Skeletal muscle tissue (tissue), 4 donors: Measurements from ENCODE around the gene IMPDH1. TPM values are rescaled to one million over a fixed set of nuclear protein-coding genes. Genes with fewer than 3 reads are reported as not detected.

Source experiments
- H3K27ac ChIP-seq: one replicate; pipeline ENCODE4 v1.7.0; 2013; ENCODE audit warnings: mild to moderate bottlenecking, low read depth, low read length, inconsistent platforms
- H3K27me3 ChIP-seq, 3 donors: one replicate each; pipeline ENCODE4 v1.7.0; 2013; ENCODE audit warnings: low read length in 3 of 3; ENCODE audit not compliant: control insufficient read depth in 3 of 3, insufficient read depth in 3 of 3
- H3K36me3 ChIP-seq, 3 donors: one replicate each; pipeline ENCODE4 v1.7.0; 2013; ENCODE audit warnings: low read length in 3 of 3; ENCODE audit not compliant: control insufficient read depth in 3 of 3, insufficient read depth in 3 of 3
- H3K4me1 ChIP-seq, 3 donors: one replicate each; pipeline ENCODE4 v1.7.0; 2013; ENCODE audit warnings: low read length in 3 of 3, mild to moderate bottlenecking in 3 of 3; ENCODE audit not compliant: control insufficient read depth in 3 of 3, insufficient read depth in 3 of 3
- H3K4me3 ChIP-seq, 3 donors: one replicate each; pipeline ENCODE4 v1.7.0; 2013; ENCODE audit warnings: low read length in 3 of 3
- H3K9ac ChIP-seq, 3 donors: one replicate each; pipeline ENCODE4 v1.7.0; 2013; ENCODE audit warnings: low read length in 3 of 3, mild to moderate bottlenecking in 3 of 3, moderate library complexity in 2 of 3, low read depth in 1 of 3
- H3K9me3 ChIP-seq, 3 donors: one replicate each; pipeline ENCODE4 v1.7.0; 2013; ENCODE audit warnings: low read length in 3 of 3; ENCODE audit not compliant: control insufficient read depth in 3 of 3
- total RNA-seq: library from RNA; depleted of rRNA; stranded (reverse); fragments of >200 nt; gene quantifications from one replicate; pipeline ENCODE4 v1.2.3, GENCODE V29; 2014
- donor health status: Osteomylitis.

The IMPDH1 gene
- total RNA-seq, 1 donor from 2014 or later: 10.4 TPM

DNA sequence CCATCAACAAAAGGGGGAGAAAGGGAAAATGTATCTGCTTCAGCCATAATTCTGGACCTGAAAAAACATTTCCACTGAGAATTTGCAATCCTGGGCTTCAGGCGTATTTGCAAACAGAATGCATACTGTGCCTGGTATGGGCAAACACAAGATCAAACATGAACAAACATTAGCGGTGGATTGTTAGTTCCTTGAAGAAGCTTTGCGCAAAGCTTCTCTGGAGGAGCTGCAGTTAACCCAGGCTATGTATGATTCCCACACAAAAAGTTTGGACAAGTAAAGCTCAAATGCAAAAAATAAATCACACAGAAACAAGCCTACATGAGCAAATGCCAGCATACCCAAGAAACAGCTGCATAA lies 25.5 kb upstream of the IMPDH1 start:
- no peak overlapping the region for H3K9ac ChIP-seq
- no peak overlapping the region for H3K4me3 ChIP-seq
- no peak overlapping the region for H3K27ac ChIP-seq
- no peaks in the 10 kb centered on the region for H3K9me3 ChIP-seq
- H3K27me3 ChIP-seq: peaks cover 0 to 5% (median 0%) of the 10 kb centered on the region in 3 donors
- no peaks in the 10 kb centered on the region for H3K36me3 ChIP-seq
- H3K4me1 ChIP-seq: no peaks in the 10 kb centered on the region

GRCh38 chr7:128434413-128435326 lies 24.9 kb upstream of the IMPDH1 start:
- Histone ChIP-seq H3K4me3 (no peak overlapping the region), H3K27me3 (peaks cover 0 to 5% (median 0%) of the 10 kb centered on the region in 3 donors), H3K36me3 (no peaks in the 10 kb centered on the region), H3K4me1 (no peaks in the 10 kb centered on the region), H3K9me3 (no peaks in the 10 kb centered on the region), H3K27ac (no peak overlapping the region), H3K9ac (no peak overlapping the region)

DNA sequence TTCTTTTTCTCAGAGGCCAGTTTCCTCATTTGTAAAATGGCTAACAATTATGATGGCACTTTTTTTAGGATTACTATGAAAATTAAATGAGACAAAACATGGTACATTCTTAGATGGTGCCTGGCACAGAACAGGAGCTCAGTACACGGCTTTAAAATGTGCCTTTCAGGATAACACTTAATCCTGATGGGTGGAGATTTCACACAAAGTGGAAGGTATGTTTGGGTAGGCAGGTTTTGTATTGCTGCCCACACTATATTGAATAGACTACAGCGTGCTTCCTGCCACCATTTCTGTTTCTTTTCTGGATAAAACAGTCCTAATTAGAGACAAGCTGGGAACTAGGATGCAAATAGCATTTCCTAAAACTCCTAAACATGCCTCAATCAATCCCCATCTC lies 22.0 kb upstream of the IMPDH1 start:
- H3K9me3 ChIP-seq: no peaks in the 10 kb centered on the region
- H3K27ac ChIP-seq: no peak overlapping the region
- no peaks in the 10 kb centered on the region for H3K4me1 ChIP-seq
- H3K9ac ChIP-seq: no peak overlapping the region
- peaks cover 0 to 5% (median 0%) of the 10 kb centered on the region in 3 donors for H3K27me3 ChIP-seq
- H3K36me3 ChIP-seq: no peaks in the 10 kb centered on the region
- no peak overlapping the region for H3K4me3 ChIP-seq

DNA sequence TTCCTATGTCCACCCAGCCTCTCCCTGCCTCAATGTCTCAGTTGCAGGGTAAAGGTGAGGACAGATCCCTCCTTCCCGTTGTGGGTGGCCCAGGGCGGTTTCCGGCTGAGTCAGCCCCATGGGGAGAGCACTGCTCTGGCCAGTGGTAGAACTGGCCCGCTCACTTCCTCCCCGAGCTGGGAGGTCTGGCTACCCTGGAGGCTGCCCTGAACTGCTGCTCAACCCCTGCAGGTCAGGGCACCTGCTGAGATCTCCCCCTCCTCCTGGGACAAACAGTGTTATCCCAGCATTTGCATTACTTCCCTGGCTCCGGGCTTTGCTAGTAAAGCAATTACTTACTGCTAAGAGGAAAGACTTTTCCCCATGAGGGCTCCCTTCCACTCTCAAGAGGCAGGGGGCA lies 21.4 kb upstream of the IMPDH1 start:
- Histone ChIP-seq H3K4me1 (no peaks in the 10 kb centered on the region), H3K4me3 (no peak overlapping the region), H3K36me3 (no peaks in the 10 kb centered on the region), H3K27ac (no peak overlapping the region), H3K27me3 (peaks cover 0 to 5% (median 0%) of the 10 kb centered on the region in 3 donors), H3K9me3 (no peaks in the 10 kb centered on the region), H3K9ac (no peak overlapping the region)

DNA sequence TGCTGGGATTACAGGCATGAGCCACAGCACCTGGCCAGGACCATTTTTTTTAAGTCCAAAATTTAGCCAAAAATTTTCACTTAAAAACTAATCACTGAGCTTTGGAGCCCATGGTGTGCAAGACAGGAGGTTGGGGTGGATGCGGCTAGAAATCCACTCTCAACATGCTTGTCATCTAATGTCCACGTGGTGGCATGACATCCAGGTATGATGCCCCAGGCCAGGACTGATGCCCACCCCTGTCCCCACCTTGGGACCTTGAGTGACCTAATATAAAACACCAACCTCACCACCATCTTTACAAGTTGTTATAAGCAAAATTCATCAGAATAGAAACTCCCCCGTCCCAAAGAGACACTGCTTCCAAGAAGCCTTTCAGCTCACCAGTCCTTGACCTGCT lies 20.4 kb upstream of the IMPDH1 start:
- Histone ChIP-seq H3K9me3 (no peaks in the 10 kb centered on the region), H3K27ac (no peak overlapping the region), H3K36me3 (no peaks in the 10 kb centered on the region), H3K4me1 (no peaks in the 10 kb centered on the region), H3K4me3 (no peak overlapping the region), H3K27me3 (peaks cover 0 to 5% (median 0%) of the 10 kb centered on the region in 3 donors), H3K9ac (no peak overlapping the region)

DNA sequence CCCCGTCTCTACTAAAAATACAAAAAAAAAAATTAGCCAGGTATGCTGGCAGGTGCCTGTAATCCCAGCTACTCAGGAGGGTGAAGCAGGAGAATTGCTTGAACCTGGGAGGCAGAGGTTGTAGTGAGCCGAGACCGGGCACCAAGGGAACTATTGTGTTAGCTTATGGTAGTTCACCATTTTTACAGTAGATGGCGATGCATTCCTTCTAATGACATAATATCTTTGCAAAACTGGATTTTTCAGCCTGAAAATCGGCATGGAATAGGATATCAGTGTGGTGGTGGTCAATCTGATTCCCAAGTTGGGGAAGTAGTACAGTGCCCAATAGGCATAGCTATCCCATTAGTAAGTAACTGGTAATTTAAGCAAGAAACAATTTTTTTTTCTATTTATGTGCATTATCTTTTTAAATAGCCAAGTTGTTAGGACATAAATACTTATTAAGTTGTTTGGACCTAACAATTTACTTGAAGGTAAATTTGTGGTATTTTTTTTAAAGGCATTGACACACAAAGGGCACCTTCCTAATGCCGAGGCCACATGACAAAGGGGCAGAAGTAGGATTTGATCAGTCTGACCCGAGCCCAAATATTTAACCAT lies 17.6 kb upstream of the IMPDH1 start:
- Histone ChIP-seq H3K4me1 (peaks cover 0 to 5% (median 0%) of the 10 kb centered on the region in 3 donors), H3K4me3 (no peak overlapping the region), H3K27ac (no peak overlapping the region), H3K9me3 (no peaks in the 10 kb centered on the region), H3K27me3 (peaks cover 0 to 5% (median 0%) of the 10 kb centered on the region in 3 donors), H3K36me3 (no peaks in the 10 kb centered on the region), H3K9ac (peak overlapping the region in 1 of 3 donors; percentile 7)

GRCh38 chr7:128425850-128426249 lies 16.1 kb upstream of the IMPDH1 start:
- Histone ChIP-seq H3K36me3 (no peaks in the 10 kb centered on the region), H3K9ac (no peak overlapping the region), H3K27ac (no peak overlapping the region), H3K4me1 (peaks cover 0 to 5% (median 0%) of the 10 kb centered on the region in 3 donors), H3K4me3 (no peak overlapping the region), H3K27me3 (peaks cover 0 to 5% (median 0%) of the 10 kb centered on the region in 3 donors), H3K9me3 (no peaks in the 10 kb centered on the region)

DNA sequence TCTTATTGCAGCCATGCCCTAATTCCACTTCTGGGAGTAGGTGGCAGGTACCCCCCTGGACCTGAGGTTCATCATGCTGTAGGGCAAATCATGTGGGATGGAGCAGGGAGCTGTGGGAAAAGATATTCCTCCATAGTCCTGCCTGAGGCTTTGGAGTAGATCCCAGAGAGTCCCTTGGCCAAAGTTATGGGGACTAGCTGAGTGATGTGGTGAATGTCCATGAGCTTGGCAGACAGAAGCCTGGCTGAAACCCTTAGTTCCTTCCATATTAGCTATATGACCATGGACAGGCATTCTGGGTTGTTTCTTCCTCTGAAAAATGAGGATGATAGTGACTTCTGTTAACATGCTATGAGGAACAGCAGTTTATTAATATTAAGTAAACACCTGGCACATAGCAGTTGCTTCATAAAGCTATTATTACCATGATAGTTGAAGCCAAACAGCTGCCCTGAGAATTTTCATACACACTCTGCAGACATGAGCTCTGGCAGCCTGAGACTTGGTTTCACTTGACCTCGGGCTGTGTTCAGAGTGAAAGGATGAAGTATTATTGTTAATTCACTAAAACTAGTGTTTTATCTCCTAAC lies 15.0 kb upstream of the IMPDH1 start:
- Histone ChIP-seq H3K9me3 (no peaks in the 10 kb centered on the region), H3K9ac (no peak overlapping the region), H3K27me3 (no peaks in the 10 kb centered on the region), H3K4me3 (no peak overlapping the region), H3K4me1 (peaks cover 0 to 5% (median 0%) of the 10 kb centered on the region in 3 donors), H3K27ac (no peak overlapping the region), H3K36me3 (no peaks in the 10 kb centered on the region)

GRCh38 chr7:128422842-128423241 lies 13.1 kb upstream of the IMPDH1 start:
- no peak overlapping the region for H3K4me3 ChIP-seq
- no peak overlapping the region for H3K27ac ChIP-seq
- peaks cover 0 to 5% (median 0%) of the 10 kb centered on the region in 3 donors for H3K4me1 ChIP-seq

DNA sequence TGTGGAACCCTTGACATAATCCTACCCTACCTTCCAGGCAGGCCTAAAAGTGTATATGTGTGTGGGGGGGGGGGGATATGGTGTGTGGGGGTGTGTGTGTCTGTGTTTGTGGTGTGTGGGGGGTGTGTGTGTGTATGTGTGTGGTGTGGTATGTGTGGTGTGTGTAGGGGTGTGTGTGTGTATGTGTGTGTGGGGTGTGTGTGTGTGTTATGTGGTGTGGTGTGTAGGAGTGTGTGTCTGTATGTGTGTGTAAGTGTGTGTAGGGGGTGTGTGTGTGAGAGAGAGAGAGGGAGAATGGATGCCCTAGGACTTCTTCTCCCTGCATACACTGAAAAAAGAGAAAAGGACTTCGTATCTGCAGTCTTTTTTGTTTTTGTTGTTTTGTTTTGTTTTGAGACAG lies 12.3 kb upstream of the IMPDH1 start:
- Histone ChIP-seq H3K4me1 (peaks cover 0 to 5% (median 0%) of the 10 kb centered on the region in 3 donors), H3K4me3 (no peak overlapping the region), H3K27me3 (no peaks in the 10 kb centered on the region), H3K27ac (no peak overlapping the region), H3K36me3 (no peaks in the 10 kb centered on the region), H3K9ac (no peak overlapping the region), H3K9me3 (no peaks in the 10 kb centered on the region)

More at GRCh38 chr7:128422842-128423241, 13.1 kb upstream of the IMPDH1 start:
- no peak overlapping the region for H3K9ac ChIP-seq
- H3K27me3 ChIP-seq: no peaks in the 10 kb centered on the region
- no peaks in the 10 kb centered on the region for H3K9me3 ChIP-seq
- H3K36me3 ChIP-seq: no peaks in the 10 kb centered on the region
